GM12878 (cell line): ENCODE measurements around the gene GALNT18. TPM values are rescaled to one million over a fixed set of nuclear protein-coding genes. Genes with fewer than 3 reads are reported as not detected.

Experiments used
- ATAC-seq: fragments of 200-7000 bp; cut with Tn5 transposase; 3 replicates; pipeline ENCODE4 v1.9.1; 2020; ENCODE audit warnings: mild to moderate bottlenecking, moderate library complexity
- BruUV-seq: library from RNA; stranded (reverse); fragments of 400-500 nt; replicated peaks from 2 replicates; lab custom pipeline; 2021; lab: Mats Ljungman, UMichigan
- CTCF ChIA-PET: fragments of 300-600 bp; sonication (Branson Sonifier 250); formaldehyde crosslinking; extraction: SDS; loops from one replicate; lab custom pipeline; 2021; ENCODE audit warnings: inconsistent platforms; lab: Yijun Ruan, JAX
- POLR2A ChIA-PET: fragments of 350-600 bp; formaldehyde crosslinking; extraction: SDS; loops from one replicate; lab custom pipeline; 2021; ENCODE audit warnings: inconsistent platforms; lab: Charles Lee
- RAD21 ChIA-PET: fragments of 300-600 bp; sonication (Branson Sonifier 250); formaldehyde crosslinking; loops from one replicate; lab custom pipeline; 2023; ENCODE audit warnings: antibody characterized with exemption; ENCODE audit not compliant: unreplicated experiment; lab: Charles Lee
- SMC1A ChIA-PET: fragments of 300-600 bp; sonication (Branson Sonifier 250); formaldehyde crosslinking; loops from one replicate; lab custom pipeline; 2023; ENCODE audit not compliant: unreplicated experiment, uncharacterized antibody; lab: Charles Lee
- DNase-seq: peaks from one replicate; pipeline ENCODE4 v3.0.0-alpha.2; 2011; ENCODE audit warnings: low read depth, low spot score
- FAIRE-seq: peaks from 3 replicates; lab custom pipeline; 2011; peaks lifted over from hg19 to GRCh38; lab: Jason Lieb, UNC
- H2AFZ ChIP-seq: 2 replicates; pipeline ENCODE4 v1.6.0; 2011; ENCODE audit warnings: low read depth, low read length, control low read depth; ENCODE audit not compliant: control insufficient read depth
- H3K27ac ChIP-seq: 2 replicates; pipeline ENCODE4 v1.5.1; 2011; ENCODE audit warnings: control low read depth; ENCODE audit not compliant: control insufficient read depth, insufficient read depth
- H3K27me3 ChIP-seq, 2 experiments: replicated peaks in 1 of 2; 2 replicates each; pipeline versions ENCODE4 v1.6.0 to v1.6.1; 2011; ENCODE audit warnings: low read length in 1 of 2; ENCODE audit not compliant: control insufficient read depth in 2 of 2, insufficient read depth in 2 of 2
- H3K36me3 ChIP-seq, 2 experiments: 2 replicates each; pipeline ENCODE4 v1.5.1; 2011; ENCODE audit warnings: low read length in 1 of 2; ENCODE audit not compliant: control insufficient read depth in 2 of 2, insufficient read depth in 2 of 2
- H3K4me1 ChIP-seq: 2 replicates; pipeline ENCODE4 v1.6.1; 2011; ENCODE audit warnings: mild to moderate bottlenecking, low read length, moderate library complexity, mixed read lengths; ENCODE audit not compliant: control insufficient read depth, insufficient read depth
- H3K4me2 ChIP-seq: 2 replicates; pipeline ENCODE4 v1.6.0; 2011; ENCODE audit warnings: control low read depth; ENCODE audit not compliant: control insufficient read depth, insufficient read depth
- H3K4me3 ChIP-seq: fragments of 200-600 bp; sonication (generic); 2 replicates; pipeline ENCODE4 v1.5.1; 2016
- H3K79me2 ChIP-seq: 2 replicates; pipeline ENCODE4 v1.6.0; 2011; ENCODE audit warnings: low read length; ENCODE audit not compliant: control insufficient read depth, insufficient read depth
- H3K9ac ChIP-seq: 2 replicates; pipeline ENCODE4 v1.8.0; 2011; ENCODE audit warnings: low read length, control low read depth, mixed read lengths; ENCODE audit not compliant: control insufficient read depth, insufficient read depth
- H3K9me3 ChIP-seq: replicated peaks from 3 replicates; pipeline ENCODE4 v1.5.1; 2011; ENCODE audit warnings: mild to moderate bottlenecking, low read length; ENCODE audit not compliant: control insufficient read depth, insufficient read depth
- H4K20me1 ChIP-seq: 2 replicates; pipeline ENCODE4 v1.6.0; 2011; ENCODE audit not compliant: control insufficient read depth, insufficient read depth
- ATF7 ChIP-seq: fragments of 450-650 bp; IDR thresholded peaks from 2 replicates; pipeline ENCODE4 v1.6.1; 2016; ENCODE audit warnings: low read depth, mild to moderate bottlenecking
- CBX5 ChIP-seq: sonication (generic); IDR thresholded peaks from 2 replicates; pipeline ENCODE4 v1.6.1; 2016; ENCODE audit warnings: low read depth, moderate library complexity, mild to moderate bottlenecking, inconsistent platforms
- JUND ChIP-seq: IDR thresholded peaks from 2 replicates; pipeline ENCODE4 v1.6.1; 2012; ENCODE audit warnings: low read depth, mild to moderate bottlenecking, low read length, improper control_type of control experiment, moderate library complexity
- PML ChIP-seq: IDR thresholded peaks from 2 replicates; pipeline ENCODE4 v1.6.1; 2012; ENCODE audit warnings: low read length, inconsistent platforms
- POLR2AphosphoS2 ChIP-seq: IDR thresholded peaks from 2 replicates; pipeline ENCODE4 v1.6.1; 2011; ENCODE audit warnings: low read depth, mild to moderate bottlenecking, low read length, improper control_type of control experiment, moderate library complexity
- RAD51 ChIP-seq: fragments of 450-650 bp; IDR thresholded peaks from 2 replicates; pipeline ENCODE4 v1.6.1; 2016; ENCODE audit warnings: moderate library complexity, mild to moderate bottlenecking, inconsistent platforms
- SMAD1 ChIP-seq: fragments of 450-650 bp; IDR thresholded peaks from 2 replicates; pipeline ENCODE4 v1.6.1; 2018; ENCODE audit warnings: mild to moderate bottlenecking, low read depth; ENCODE audit not compliant: partially characterized antibody
- SMC3 ChIP-seq: IDR thresholded peaks from 2 replicates; pipeline ENCODE4 v1.6.1; 2011; ENCODE audit warnings: low read length, improper control_type of control experiment, borderline replicate concordance
- ZNF207 ChIP-seq: fragments of 450-650 bp; IDR thresholded peaks from 2 replicates; pipeline ENCODE4 v1.6.1; 2014; ENCODE audit warnings: antibody characterized with exemption, mild to moderate bottlenecking, borderline replicate concordance
- ZNF592 ChIP-seq: fragments of 450-650 bp; IDR thresholded peaks from 2 replicates; pipeline ENCODE4 v1.6.1; 2017; ENCODE audit warnings: mild to moderate bottlenecking, moderate library complexity
- whole genome bisulfite sequencing: methylation state at CpG from one replicate; pipeline ENCODE4 v1.1.6; 2016; ENCODE audit warnings: low lambda C conversion rate; ENCODE audit not compliant: insufficient replicate concordance, insufficient coverage; ENCODE audit errors: missing lambda C conversion rate; 5-methylcytosine and 5-hydroxymethylcytosine counted together
- in situ Hi-C: fragments of 300-500 bp; cut with MboI; formaldehyde crosslinking; loops from 9 replicates; pipeline ENCODE4 v1.14.3; 2018; ENCODE audit warnings: mixed read lengths
- intact Hi-C: fragments of 100-400 bp; cut with micrococcal nuclease; formaldehyde crosslinking; loops from one replicate; pipeline ENCODE4 v1.14.2; 2022; ENCODE audit not compliant: unreplicated experiment
- polyA plus RNA-seq, 11 experiments: library from polyadenylated mRNA; depleted of rRNA in 4 of 11; unstranded in 6 of 11; stranded (reverse) in 5 of 11; fragments of >200 nt; fragmentation: Nextera tagmentation in 4 of 11; fragmentation: Illumina TruSeq in 1 of 11; extraction: Ambion mirVana in 4 of 11; extraction: Trizol in 1 of 11; gene quantifications; 1 replicate in 1 of 11; 2 replicates in 10 of 11; pipeline versions ENCODE4 v1.2.1 to v1.2.3, GENCODE V29; 2011 to 2016; ENCODE audit warnings: inconsistent platforms in 2 of 11, missing spikeins in 2 of 11, low read depth in 1 of 11
- total RNA-seq, 4 experiments: library from RNA; depleted of rRNA in 3 of 4; stranded (reverse); fragments of >200 nt in 3 of 4; fragmentation: Illumina TruSeq in 1 of 4; extraction: Trizol in 1 of 4; gene quantifications; 2 replicates each; pipeline versions ENCODE4 v1.2.1 to v1.2.3, GENCODE V29; 2013 to 2021
- TF ChIP-seq, protein P1 (sequence below), 3 experiments: IDR thresholded peaks in 2 of 3; conservative IDR thresholded peaks in 1 of 3; 2 replicates each; pipeline ENCODE4 v1.5.1; 2011; ENCODE audit warnings: low read depth in 3 of 3, low read length in 3 of 3, mild to moderate bottlenecking in 3 of 3, control low read depth in 2 of 3, moderate library complexity in 2 of 3, inconsistent platforms in 1 of 3, mixed read lengths in 1 of 3; ENCODE audit not compliant: control insufficient read depth in 2 of 3, insufficient read depth in 1 of 3; ENCODE audit errors: extremely low read depth in 1 of 3

Gene GALNT18
- total and polyA plus RNA-seq, 10 of the 15 experiments (the other 5 are each of a cell fraction or from before 2014, with no cell fraction given): 1.2 to 14.2 (median 6.3) TPM

GRCh38 chr11:11293798-11294550, 327.8 kb downstream of the GALNT18 start:
- WGBS: 78% methylated on average over 5 of the region's 5 CpGs
- SMC1A ChIA-PET: no interaction called here
- in situ Hi-C loops: no loop called here
- RAD21 ChIA-PET: no interaction called here
- Histone ChIP-seq H3K79me2 (no peaks in the 10 kb centered on the region), H3K4me3 (no peak overlapping the region), H3K27ac (no peak overlapping the region), H4K20me1 (no peaks in the 10 kb centered on the region), H2AFZ (no peak overlapping the region), H3K27me3 (no peaks in the 10 kb centered on the region), H3K9me3 (no peaks in the 10 kb centered on the region), H3K36me3 (peaks cover 0 to 2% of the 10 kb centered on the region in 2 experiments; a peak in 1 of 4 replicates), H3K4me1 (no peaks in the 10 kb centered on the region), H3K9ac (no peak overlapping the region), H3K4me2 (no peak overlapping the region)
- POLR2A ChIA-PET: no interaction called here
- no peak for TF ChIP-seq ATF7
- TF ChIP-seq ZNF207: no peak
- TF ChIP-seq CBX5: no peak
- no peak for TF ChIP-seq PML
- no peak for TF ChIP-seq RAD51
- TF ChIP-seq POLR2AphosphoS2: no peak
- no peak for DNase-seq
- CTCF ChIA-PET: no interaction called here
- no peak for ATAC-seq
- no TSS peak for BruUV-seq
- no peak for FAIRE-seq
- intact Hi-C loops: no loop called here

DNA sequence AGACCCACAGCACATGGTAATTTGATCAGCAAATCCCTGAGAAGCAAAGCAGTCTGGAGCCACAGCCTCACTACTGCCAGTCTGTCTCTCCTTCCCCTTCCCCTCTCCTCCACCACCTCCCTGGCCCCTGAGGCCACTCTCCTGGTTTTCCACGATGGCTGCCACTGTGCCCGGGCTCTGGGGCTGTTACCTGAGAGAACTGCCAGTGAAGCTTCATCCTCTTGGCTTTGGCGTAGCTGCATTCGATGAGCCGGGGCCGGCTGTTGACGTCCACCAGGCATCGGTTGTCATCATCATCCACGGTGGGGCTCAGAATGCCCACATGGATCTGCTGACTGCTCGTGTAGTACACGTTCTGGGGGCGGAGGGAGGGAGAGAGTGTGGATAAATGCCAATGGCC, 329.0 kb downstream of the GALNT18 start:
- intact Hi-C loops (no loop called here), in situ Hi-C loops (no loop called here)
- Histone ChIP-seq H3K79me2 (no peaks in the 10 kb centered on the region), H3K9ac (no peak overlapping the region), H3K9me3 (no peaks in the 10 kb centered on the region), H3K27ac (no peak overlapping the region), H4K20me1 (no peaks in the 10 kb centered on the region), H3K36me3 (peaks cover 0 to 2% of the 10 kb centered on the region in 2 experiments; a peak in 1 of 4 replicates), H3K4me3 (no peak overlapping the region), H3K4me2 (no peak overlapping the region), H3K4me1 (no peaks in the 10 kb centered on the region), H3K27me3 (no peaks in the 10 kb centered on the region), H2AFZ (no peak overlapping the region)
- SMC1A ChIA-PET: no interaction called here
- no peak for ATAC-seq
- 87% methylated on average over 11 of the region's 12 CpGs for WGBS
- CTCF ChIA-PET: no interaction called here
- FAIRE-seq: no peak
- BruUV-seq: no TSS peak
- no peak for DNase-seq
- POLR2A ChIA-PET: no interaction called here
- RAD21 ChIA-PET: no interaction called here
- TF ChIP-seq JUND (no peak), ZNF592 (no peak), SMAD1 (no peak), SMC3 (no peak)
- TF ChIP-seq, protein P1, sequence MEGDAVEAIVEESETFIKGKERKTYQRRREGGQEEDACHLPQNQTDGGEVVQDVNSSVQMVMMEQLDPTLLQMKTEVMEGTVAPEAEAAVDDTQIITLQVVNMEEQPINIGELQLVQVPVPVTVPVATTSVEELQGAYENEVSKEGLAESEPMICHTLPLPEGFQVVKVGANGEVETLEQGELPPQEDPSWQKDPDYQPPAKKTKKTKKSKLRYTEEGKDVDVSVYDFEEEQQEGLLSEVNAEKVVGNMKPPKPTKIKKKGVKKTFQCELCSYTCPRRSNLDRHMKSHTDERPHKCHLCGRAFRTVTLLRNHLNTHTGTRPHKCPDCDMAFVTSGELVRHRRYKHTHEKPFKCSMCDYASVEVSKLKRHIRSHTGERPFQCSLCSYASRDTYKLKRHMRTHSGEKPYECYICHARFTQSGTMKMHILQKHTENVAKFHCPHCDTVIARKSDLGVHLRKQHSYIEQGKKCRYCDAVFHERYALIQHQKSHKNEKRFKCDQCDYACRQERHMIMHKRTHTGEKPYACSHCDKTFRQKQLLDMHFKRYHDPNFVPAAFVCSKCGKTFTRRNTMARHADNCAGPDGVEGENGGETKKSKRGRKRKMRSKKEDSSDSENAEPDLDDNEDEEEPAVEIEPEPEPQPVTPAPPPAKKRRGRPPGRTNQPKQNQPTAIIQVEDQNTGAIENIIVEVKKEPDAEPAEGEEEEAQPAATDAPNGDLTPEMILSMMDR (IDR thresholded peaks at IDR 0.05 in 2 of 3, conservative IDR thresholded peaks at IDR 0.05 in 1 of 3; ENCODE audit: control insufficient read depth in 2 of 3, extremely low read depth in 1 of 3, insufficient read depth in 1 of 3, low read depth in 3 of 3, low read length in 3 of 3): no peak
